ENCODE results near the gene TTC34.

Gene TTC34

GRCh38 chr1:2808831-2809605 is 7.5 kb upstream of the TTC34 start:
- Histone ChIP-seq H3K4me3 (ENCODE audit: low read length) (no peak overlapping the region), H3K9ac (ENCODE audit: low read length) (no peak overlapping the region), H3K27me3 (replicated peaks; ENCODE audit: control insufficient read depth, insufficient read depth, low read length) (peaks cover 19% of the 10 kb centered on the region), H3K9me3 (ENCODE audit: control insufficient read depth, low read length) (no peaks in the 10 kb centered on the region), H3K36me3 (ENCODE audit: control insufficient read depth, insufficient read depth, low read length, severe bottlenecking) (no peaks in the 10 kb centered on the region), H3K4me1 (ENCODE audit: control insufficient read depth, insufficient read depth, low read length) (no peaks in the 10 kb centered on the region)
- no peak for DNase-seq (ENCODE audit: low read depth)

GRCh38 chr1:2808386-2808705 is 6.9 kb upstream of the TTC34 start:
- Histone ChIP-seq H3K27me3 (replicated peaks; ENCODE audit: control insufficient read depth, insufficient read depth, low read length) (peaks cover 26% of the 10 kb centered on the region), H3K4me3 (ENCODE audit: low read length) (no peak overlapping the region), H3K36me3 (ENCODE audit: control insufficient read depth, insufficient read depth, low read length, severe bottlenecking) (no peaks in the 10 kb centered on the region), H3K9me3 (ENCODE audit: control insufficient read depth, low read length) (no peaks in the 10 kb centered on the region), H3K9ac (ENCODE audit: low read length) (no peak overlapping the region), H3K4me1 (ENCODE audit: control insufficient read depth, insufficient read depth, low read length) (no peaks in the 10 kb centered on the region)
- DNase-seq (ENCODE audit: low read depth): no peak

- no peak for DNase-seq (ENCODE audit: low read depth)
- Histone ChIP-seq H3K9ac (ENCODE audit: low read length) (no peak overlapping the region), H3K27me3 (replicated peaks; ENCODE audit: control insufficient read depth, insufficient read depth, low read length) (peaks cover 26% of the 10 kb centered on the region), H3K4me3 (ENCODE audit: low read length) (no peak overlapping the region), H3K36me3 (ENCODE audit: control insufficient read depth, insufficient read depth, low read length, severe bottlenecking) (no peaks in the 10 kb centered on the region), H3K4me1 (ENCODE audit: control insufficient read depth, insufficient read depth, low read length) (no peaks in the 10 kb centered on the region), H3K9me3 (ENCODE audit: control insufficient read depth, low read length) (no peaks in the 10 kb centered on the region)
Measured at GRCh38 chr1:2807678-2808385, 6.3 kb upstream of the TTC34 start.

GRCh38 chr1:2807036-2807435 is 5.5 kb upstream of the TTC34 start:
- no peaks in the 10 kb centered on the region for H3K9me3 ChIP-seq (ENCODE audit: control insufficient read depth, low read length)

GRCh38 chr1:2806591-2806990 is 5.1 kb upstream of the TTC34 start:
- Histone ChIP-seq H3K4me1 (ENCODE audit: control insufficient read depth, insufficient read depth, low read length) (no peaks in the 10 kb centered on the region), H3K9me3 (ENCODE audit: control insufficient read depth, low read length) (no peaks in the 10 kb centered on the region), H3K27me3 (replicated peaks; ENCODE audit: control insufficient read depth, insufficient read depth, low read length) (peaks cover 26% of the 10 kb centered on the region), H3K36me3 (ENCODE audit: control insufficient read depth, insufficient read depth, low read length, severe bottlenecking) (no peaks in the 10 kb centered on the region), H3K4me3 (ENCODE audit: low read length) (no peak overlapping the region), H3K9ac (ENCODE audit: low read length) (no peak overlapping the region)
- DNase-seq (ENCODE audit: low read depth): no peak

More at GRCh38 chr1:2807036-2807435, 5.5 kb upstream of the TTC34 start:
- Histone ChIP-seq H3K9ac (ENCODE audit: low read length) (no peak overlapping the region), H3K27me3 (replicated peaks; ENCODE audit: control insufficient read depth, insufficient read depth, low read length) (peaks cover 26% of the 10 kb centered on the region), H3K4me3 (ENCODE audit: low read length) (no peak overlapping the region), H3K36me3 (ENCODE audit: control insufficient read depth, insufficient read depth, low read length, severe bottlenecking) (no peaks in the 10 kb centered on the region), H3K4me1 (ENCODE audit: control insufficient read depth, insufficient read depth, low read length) (no peaks in the 10 kb centered on the region)
- no peak for DNase-seq (ENCODE audit: low read depth)

- DNase-seq (ENCODE audit: low read depth): no peak
- no peaks in the 10 kb centered on the region for H3K9me3 ChIP-seq (ENCODE audit: control insufficient read depth, low read length)
- no peaks in the 10 kb centered on the region for H3K4me1 ChIP-seq (ENCODE audit: control insufficient read depth, insufficient read depth, low read length)
- no peak overlapping the region for H3K4me3 ChIP-seq (ENCODE audit: low read length)
- no peaks in the 10 kb centered on the region for H3K36me3 ChIP-seq (ENCODE audit: control insufficient read depth, insufficient read depth, low read length, severe bottlenecking)
- no peak overlapping the region for H3K9ac ChIP-seq (ENCODE audit: low read length)
- peaks cover 26% of the 10 kb centered on the region for H3K27me3 ChIP-seq (replicated peaks; ENCODE audit: control insufficient read depth, insufficient read depth, low read length)
Measured at GRCh38 chr1:2805801-2806430, 4.4 kb upstream of the TTC34 start.

GRCh38 chr1:2804628-2805351 is 3.3 kb upstream of the TTC34 start:
- no peak overlapping the region for H3K9ac ChIP-seq (ENCODE audit: low read length)
- DNase-seq (ENCODE audit: low read depth): no peak
- no peaks in the 10 kb centered on the region for H3K36me3 ChIP-seq (ENCODE audit: control insufficient read depth, insufficient read depth, low read length, severe bottlenecking)
- H3K4me1 ChIP-seq (ENCODE audit: control insufficient read depth, insufficient read depth, low read length): no peaks in the 10 kb centered on the region
- H3K4me3 ChIP-seq (ENCODE audit: low read length): no peak overlapping the region
- no peaks in the 10 kb centered on the region for H3K9me3 ChIP-seq (ENCODE audit: control insufficient read depth, low read length)
- peaks cover 26% of the 10 kb centered on the region for H3K27me3 ChIP-seq (replicated peaks; ENCODE audit: control insufficient read depth, insufficient read depth, low read length)

- Histone ChIP-seq H3K36me3 (ENCODE audit: control insufficient read depth, insufficient read depth, low read length, severe bottlenecking) (no peaks in the 10 kb centered on the region), H3K4me3 (ENCODE audit: low read length) (no peak overlapping the region), H3K4me1 (ENCODE audit: control insufficient read depth, insufficient read depth, low read length) (no peaks in the 10 kb centered on the region), H3K9me3 (ENCODE audit: control insufficient read depth, low read length) (no peaks in the 10 kb centered on the region), H3K27me3 (replicated peaks; ENCODE audit: control insufficient read depth, insufficient read depth, low read length) (peaks cover 26% of the 10 kb centered on the region), H3K9ac (ENCODE audit: low read length) (no peak overlapping the region)
- no peak for DNase-seq (ENCODE audit: low read depth)
Measured at GRCh38 chr1:2803931-2804627, 2.6 kb upstream of the TTC34 start.

- Histone ChIP-seq H3K9me3 (ENCODE audit: control insufficient read depth, low read length) (no peaks in the 10 kb centered on the region), H3K27me3 (replicated peaks; ENCODE audit: control insufficient read depth, insufficient read depth, low read length) (peaks cover 26% of the 10 kb centered on the region), H3K4me3 (ENCODE audit: low read length) (no peak overlapping the region), H3K36me3 (ENCODE audit: control insufficient read depth, insufficient read depth, low read length, severe bottlenecking) (no peaks in the 10 kb centered on the region), H3K4me1 (ENCODE audit: control insufficient read depth, insufficient read depth, low read length) (no peaks in the 10 kb centered on the region), H3K9ac (ENCODE audit: low read length) (no peak overlapping the region)
- no peak for DNase-seq (ENCODE audit: low read depth)
Measured at GRCh38 chr1:2803086-2803930, 1.8 kb upstream of the TTC34 start.

- peaks cover 23% of the 10 kb centered on the region for H3K27me3 ChIP-seq (replicated peaks; ENCODE audit: control insufficient read depth, insufficient read depth, low read length)
- H3K9ac ChIP-seq (ENCODE audit: low read length): no peak overlapping the region
- H3K4me1 ChIP-seq (ENCODE audit: control insufficient read depth, insufficient read depth, low read length): no peaks in the 10 kb centered on the region
- no peak overlapping the region for H3K4me3 ChIP-seq (ENCODE audit: low read length)
- no peaks in the 10 kb centered on the region for H3K36me3 ChIP-seq (ENCODE audit: control insufficient read depth, insufficient read depth, low read length, severe bottlenecking)
- DNase-seq (ENCODE audit: low read depth): no peak
- H3K9me3 ChIP-seq (ENCODE audit: control insufficient read depth, low read length): no peaks in the 10 kb centered on the region
Measured at GRCh38 chr1:2802421-2802961, 998 bp upstream of the TTC34 start.
